Coronary artery (tissue), 2 donors: Measurements from ENCODE around the gene FAM20C.

Source experiments
- DNase-seq: peaks from one replicate; pipeline ENCODE4 v3.0.0-alpha.2; 2017; ENCODE audit warnings: low spot score
- H3K27ac ChIP-seq, 2 donors: fragments of 200-600 bp; sonication (generic); one replicate each; pipeline ENCODE4 v1.5.1; 2016 to 2019
- H3K4me3 ChIP-seq: fragments of 200-600 bp; sonication (generic); 2 replicates; pipeline ENCODE4 v1.5.1; 2016; ENCODE audit warnings: mild to moderate bottlenecking, moderate library complexity
- CTCF ChIP-seq: fragments of 200-600 bp; sonication (generic); IDR thresholded peaks from one replicate; pipeline ENCODE4 v1.5.1; 2019; ENCODE audit warnings: antibody characterized with exemption

The FAM20C gene

DNA sequence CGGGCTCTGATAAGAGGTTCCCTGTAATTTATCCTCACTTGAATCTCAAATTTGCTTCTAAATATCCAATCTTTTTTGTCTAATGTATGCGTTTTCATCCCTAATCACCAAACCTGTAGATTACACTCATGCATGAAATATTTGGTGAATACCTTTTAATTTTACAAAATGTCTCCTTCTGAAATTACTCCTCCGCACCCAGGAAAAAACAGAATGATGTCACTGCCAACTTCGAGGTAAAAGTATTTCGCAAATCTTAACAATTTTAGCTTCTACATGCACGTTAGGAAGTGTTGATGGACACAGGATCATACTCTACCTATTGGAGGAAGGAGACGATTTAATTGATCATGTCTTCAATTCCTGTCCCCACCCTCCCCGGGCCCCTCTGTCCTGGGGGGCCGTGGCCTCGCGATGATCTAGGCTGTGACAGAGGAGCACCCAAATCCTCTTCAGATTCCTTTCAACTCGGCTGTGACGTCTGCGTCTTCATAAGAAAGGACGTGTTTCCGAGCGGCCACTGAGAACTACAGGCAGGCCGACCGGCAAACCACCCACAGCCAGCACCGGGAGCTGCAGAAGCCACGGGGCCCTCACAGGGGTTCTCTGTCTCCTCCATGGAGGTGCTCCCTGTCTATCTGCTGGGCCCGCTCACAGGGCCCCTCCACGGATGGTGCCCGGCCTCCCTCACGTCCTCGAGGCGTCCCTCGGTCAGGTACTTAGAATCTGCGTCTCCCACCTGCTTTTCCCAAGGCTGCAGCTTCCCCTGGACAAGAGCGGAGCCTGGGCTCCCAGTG lies 8.7 kb upstream of the FAM20C start:
- no peak for TF ChIP-seq CTCF
- DNase-seq = no peak
- Histone ChIP-seq H3K27ac (no peak overlapping the region), H3K4me3 (no peak overlapping the region)

- H3K27ac ChIP-seq = no peak overlapping the region
- no peak overlapping the region for H3K4me3 ChIP-seq
- TF ChIP-seq CTCF = no peak
- DNase-seq = no peak
Observed at GRCh38 chr7:184294-185264, 7.8 kb upstream of the FAM20C start.

- no peak overlapping the region for H3K4me3 ChIP-seq
- DNase-seq = no peak
- TF ChIP-seq CTCF = no peak
- no peak overlapping the region for H3K27ac ChIP-seq
Observed at GRCh38 chr7:186516-187113, 5.8 kb upstream of the FAM20C start.

DNA sequence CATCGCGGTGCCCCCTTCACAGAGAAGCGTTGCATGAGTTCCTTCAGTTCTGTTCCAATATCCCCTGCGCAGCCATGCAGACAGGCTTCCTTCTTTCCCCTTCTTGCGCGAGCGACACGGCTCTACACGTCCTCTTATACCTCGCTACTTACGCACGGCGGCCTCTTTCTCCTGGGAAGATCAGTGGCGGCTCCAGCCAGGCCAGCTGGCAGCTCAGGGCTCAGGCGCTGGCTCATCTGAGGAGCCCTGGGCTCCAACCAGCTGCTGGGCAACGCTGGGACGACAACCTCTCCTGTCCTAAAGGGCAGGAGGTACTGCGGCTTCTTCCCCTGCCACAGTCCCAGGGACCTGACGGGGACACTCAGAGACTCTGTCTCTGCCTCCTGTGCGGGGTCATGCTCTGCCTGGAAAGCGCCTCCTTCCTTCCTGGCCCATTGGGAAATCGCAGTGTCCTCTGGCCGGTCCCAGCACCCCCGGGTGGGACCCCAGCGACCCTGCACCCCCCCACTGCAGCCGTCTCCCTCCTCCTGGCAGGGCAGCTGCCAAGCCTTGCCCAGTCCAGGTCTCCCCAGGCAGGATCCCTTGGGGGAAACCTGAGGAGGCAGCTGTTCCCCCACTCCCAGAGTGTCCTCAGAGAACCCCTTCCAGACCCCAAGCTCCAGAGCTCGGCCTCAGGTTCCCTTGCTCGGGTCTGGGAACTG lies 5.0 kb upstream of the FAM20C start:
- no peak for TF ChIP-seq CTCF
- Histone ChIP-seq H3K27ac (no peak overlapping the region), H3K4me3 (no peak overlapping the region)
- no peak for DNase-seq

- no peak overlapping the region for H3K4me3 ChIP-seq
- no peak for DNase-seq
- no peak for TF ChIP-seq CTCF
- H3K27ac ChIP-seq = no peak overlapping the region
Observed at GRCh38 chr7:188174-188573, 4.2 kb upstream of the FAM20C start.

- Histone ChIP-seq H3K27ac (no peak overlapping the region), H3K4me3 (no peak overlapping the region)
- no peak for TF ChIP-seq CTCF
- DNase-seq = no peak
Observed at GRCh38 chr7:188727-189500, 3.5 kb upstream of the FAM20C start.
